ENCODE measurements around the gene DICER1. TPM values are rescaled to one million over a fixed set of nuclear protein-coding genes. Genes with fewer than 3 reads are reported as not detected.

DICER1 gene
- total RNA-seq, 1 donor from 2014 or later: 87.2 TPM

DNA sequence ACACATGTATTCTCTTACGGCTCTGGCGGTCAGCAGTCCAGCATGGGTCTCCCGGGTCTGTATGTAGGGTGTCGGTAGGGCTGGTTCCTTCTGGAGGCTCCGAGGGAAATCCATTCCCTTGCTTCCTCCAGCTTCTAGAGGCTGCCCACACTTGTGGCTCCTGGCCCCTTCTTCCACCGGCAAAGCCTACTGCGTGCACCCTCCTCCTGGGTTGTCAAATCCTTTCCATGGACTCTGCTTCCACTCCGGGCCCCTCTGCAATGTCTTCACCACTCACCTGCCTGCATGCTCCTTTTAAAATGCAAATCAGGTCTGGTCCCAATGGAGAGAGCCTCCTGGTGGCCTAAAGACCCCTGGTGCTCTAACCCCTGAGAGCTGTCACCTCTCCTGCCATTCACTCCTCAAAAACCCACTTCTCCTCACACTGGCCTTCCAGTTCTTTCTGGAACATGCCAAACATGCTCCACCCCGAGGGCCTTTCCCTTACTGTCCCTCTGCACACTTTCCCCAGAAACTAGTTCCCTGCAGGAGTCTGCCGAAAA is 108.5 kb downstream of the DICER1 start:
- H3K27me3 Mint-ChIP-seq (ENCODE audit: insufficient read depth): peaks cover 3% of the 10 kb centered on the region
- H3K4me3 Mint-ChIP-seq: no peak overlapping the region
- intact Hi-C loops (cut with micrococcal nuclease): no loop called here
- DNase-seq (ENCODE audit: low spot score): no peak
- H3K4me1 Mint-ChIP-seq (ENCODE audit: low read depth): no peaks in the 10 kb centered on the region
- H3K36me3 Mint-ChIP-seq (ENCODE audit: low read depth): no peaks in the 10 kb centered on the region
- H3K27ac Mint-ChIP-seq: no peak overlapping the region
- H3K9me3 Mint-ChIP-seq: no peaks in the 10 kb centered on the region

GRCh38 chr14:95047754-95048153 is 109.6 kb downstream of the DICER1 start:
- intact Hi-C loops (cut with micrococcal nuclease): no loop called here
- no peak overlapping the region for H3K27ac Mint-ChIP-seq
- DNase-seq (ENCODE audit: low spot score): no peak
- H3K27me3 Mint-ChIP-seq (ENCODE audit: insufficient read depth): peaks cover 3% of the 10 kb centered on the region
- no peaks in the 10 kb centered on the region for H3K36me3 Mint-ChIP-seq (ENCODE audit: low read depth)
- no peaks in the 10 kb centered on the region for H3K9me3 Mint-ChIP-seq
- no peak overlapping the region for H3K4me3 Mint-ChIP-seq
- H3K4me1 Mint-ChIP-seq (ENCODE audit: low read depth): no peaks in the 10 kb centered on the region

DNA sequence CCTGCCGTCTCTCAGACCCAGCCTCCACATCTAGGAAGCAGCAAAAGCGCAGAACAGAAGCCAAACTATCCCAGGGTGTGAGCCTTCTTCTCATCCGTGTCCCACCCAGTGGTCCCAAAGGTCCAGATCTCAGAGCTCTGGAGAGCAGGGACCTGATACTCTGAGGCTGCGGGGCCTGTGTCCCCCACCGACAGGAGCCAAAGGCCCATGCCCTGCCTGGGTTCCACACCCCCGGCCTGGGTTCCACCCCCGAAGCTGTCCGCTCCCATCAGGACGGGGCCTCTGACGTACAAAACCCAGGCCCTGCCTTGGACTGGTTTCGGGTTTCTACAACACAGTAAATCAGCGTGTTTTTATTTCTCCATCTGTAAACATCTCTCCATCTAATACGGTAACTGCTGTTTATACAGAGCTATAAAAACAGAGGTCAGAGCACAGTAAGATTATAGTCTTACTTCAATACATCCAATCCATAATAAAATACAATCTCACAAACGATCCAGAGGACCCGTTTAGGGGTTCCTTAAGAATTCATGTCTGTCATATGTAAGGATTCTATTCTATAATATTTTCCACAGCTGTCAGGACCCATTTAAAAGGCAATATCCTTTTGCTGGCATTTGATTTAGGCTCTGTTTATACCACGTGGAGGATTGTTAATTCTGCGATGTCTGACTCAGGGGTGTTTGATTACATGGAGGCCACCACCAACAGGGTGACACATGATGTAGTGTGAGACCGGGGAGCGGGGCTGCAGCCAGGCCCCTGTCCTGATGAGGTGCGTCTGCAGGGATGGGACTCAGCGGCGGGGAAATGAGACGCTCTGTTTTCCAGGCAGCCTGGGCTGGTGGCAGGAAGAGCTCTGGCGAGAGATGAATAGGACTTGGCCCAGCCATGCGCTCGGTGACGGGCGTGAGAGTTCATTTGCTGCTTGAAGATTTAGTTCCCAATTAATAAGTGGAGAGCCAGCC is 110.3 kb downstream of the DICER1 start:
- Mint-ChIP-seq H3K4me3 (no peak overlapping the region), H3K4me1 (ENCODE audit: low read depth) (no peaks in the 10 kb centered on the region), H3K27ac (no peak overlapping the region), H3K27me3 (ENCODE audit: insufficient read depth) (peaks cover 5% of the 10 kb centered on the region), H3K36me3 (ENCODE audit: low read depth) (no peaks in the 10 kb centered on the region), H3K9me3 (no peaks in the 10 kb centered on the region)
- DNase-seq (ENCODE audit: low spot score): no peak
- intact Hi-C loops (cut with micrococcal nuclease): no loop called here

- H3K4me3 Mint-ChIP-seq: no peak overlapping the region
- H3K36me3 Mint-ChIP-seq (ENCODE audit: low read depth): no peaks in the 10 kb centered on the region
- peaks cover 8% of the 10 kb centered on the region for H3K27me3 Mint-ChIP-seq (ENCODE audit: insufficient read depth)
- H3K4me1 Mint-ChIP-seq (ENCODE audit: low read depth): no peaks in the 10 kb centered on the region
- no peak for DNase-seq (ENCODE audit: low spot score)
- H3K27ac Mint-ChIP-seq: no peak overlapping the region
- intact Hi-C loops (cut with micrococcal nuclease): no loop called here
- H3K9me3 Mint-ChIP-seq: no peaks in the 10 kb centered on the region
Measured at GRCh38 chr14:95045836-95046430, 111.4 kb downstream of the DICER1 start.

GRCh38 chr14:95045106-95045701 is 112.1 kb downstream of the DICER1 start:
- intact Hi-C loops (cut with micrococcal nuclease): no loop called here
- no peaks in the 10 kb centered on the region for H3K9me3 Mint-ChIP-seq
- no peak for DNase-seq (ENCODE audit: low spot score)
- no peak overlapping the region for H3K4me3 Mint-ChIP-seq
- H3K27ac Mint-ChIP-seq: no peak overlapping the region
- no peaks in the 10 kb centered on the region for H3K36me3 Mint-ChIP-seq (ENCODE audit: low read depth)
- peaks cover 8% of the 10 kb centered on the region for H3K27me3 Mint-ChIP-seq (ENCODE audit: insufficient read depth)
- H3K4me1 Mint-ChIP-seq (ENCODE audit: low read depth): no peaks in the 10 kb centered on the region

DNA sequence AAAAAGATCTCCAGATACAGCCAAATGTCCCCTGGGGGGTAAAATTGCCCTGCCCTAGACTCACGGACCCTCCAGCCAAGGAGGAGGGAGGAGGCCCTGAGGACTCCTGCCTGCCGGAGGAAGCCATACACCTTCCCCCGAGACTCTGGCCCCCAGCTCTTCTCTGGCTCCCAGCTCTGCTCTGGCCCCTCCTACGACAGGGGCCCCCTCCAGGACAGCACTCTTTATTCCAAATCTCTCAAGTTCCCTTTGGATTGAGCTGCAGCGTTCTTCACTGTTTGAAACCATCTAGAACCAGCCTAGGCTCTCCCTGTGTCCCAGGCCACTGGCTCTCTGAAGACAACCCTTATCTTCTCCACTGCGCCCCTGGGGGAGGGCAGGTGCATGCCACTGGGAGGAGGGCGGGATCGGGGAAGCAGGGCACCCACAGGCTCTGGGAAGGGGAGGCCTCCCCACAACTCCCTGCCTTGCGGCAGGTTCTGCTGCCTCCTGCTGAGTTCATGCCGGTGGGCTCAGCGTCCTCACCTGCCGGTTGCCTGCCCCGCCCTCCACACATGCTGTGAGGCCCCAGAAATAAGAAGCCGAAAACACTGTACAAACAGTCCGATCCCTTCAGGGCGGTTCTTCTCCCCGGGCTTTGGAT is 112.7 kb downstream of the DICER1 start:
- Mint-ChIP-seq H3K4me3 (no peak overlapping the region), H3K27me3 (ENCODE audit: insufficient read depth) (peaks cover 8% of the 10 kb centered on the region), H3K36me3 (ENCODE audit: low read depth) (no peaks in the 10 kb centered on the region), H3K27ac (no peak overlapping the region), H3K9me3 (no peaks in the 10 kb centered on the region), H3K4me1 (ENCODE audit: low read depth) (no peaks in the 10 kb centered on the region)
- DNase-seq (ENCODE audit: low spot score): no peak
- intact Hi-C loops (cut with micrococcal nuclease): no loop called here

GRCh38 chr14:95043732-95044462 is 113.4 kb downstream of the DICER1 start:
- DNase-seq (ENCODE audit: low spot score): no peak
- no peak overlapping the region for H3K4me3 Mint-ChIP-seq
- no peaks in the 10 kb centered on the region for H3K4me1 Mint-ChIP-seq (ENCODE audit: low read depth)
- H3K9me3 Mint-ChIP-seq: no peaks in the 10 kb centered on the region
- peaks cover 8% of the 10 kb centered on the region for H3K27me3 Mint-ChIP-seq (ENCODE audit: insufficient read depth)
- intact Hi-C loops (cut with micrococcal nuclease): no loop called here
- H3K27ac Mint-ChIP-seq: no peak overlapping the region
- no peaks in the 10 kb centered on the region for H3K36me3 Mint-ChIP-seq (ENCODE audit: low read depth)

GRCh38 chr14:95043314-95043713 is 114.0 kb downstream of the DICER1 start:
- H3K27me3 Mint-ChIP-seq (ENCODE audit: insufficient read depth): peaks cover 8% of the 10 kb centered on the region
- H3K4me1 Mint-ChIP-seq (ENCODE audit: low read depth): no peaks in the 10 kb centered on the region
- intact Hi-C loops (cut with micrococcal nuclease): no loop called here
- no peak for DNase-seq (ENCODE audit: low spot score)
- no peaks in the 10 kb centered on the region for H3K36me3 Mint-ChIP-seq (ENCODE audit: low read depth)
- no peaks in the 10 kb centered on the region for H3K9me3 Mint-ChIP-seq
- no peak overlapping the region for H3K27ac Mint-ChIP-seq
- no peak overlapping the region for H3K4me3 Mint-ChIP-seq

- Mint-ChIP-seq H3K27me3 (ENCODE audit: insufficient read depth) (peaks cover 5% of the 10 kb centered on the region), H3K4me1 (ENCODE audit: low read depth) (no peaks in the 10 kb centered on the region), H3K9me3 (no peaks in the 10 kb centered on the region), H3K27ac (no peak overlapping the region), H3K4me3 (no peak overlapping the region), H3K36me3 (ENCODE audit: low read depth) (no peaks in the 10 kb centered on the region)
- DNase-seq (ENCODE audit: low spot score): no peak
- intact Hi-C loops (cut with micrococcal nuclease): no loop called here
Measured at GRCh38 chr14:95041477-95042020, 115.8 kb downstream of the DICER1 start.

GRCh38 chr14:95040708-95041476 is 116.4 kb downstream of the DICER1 start:
- H3K36me3 Mint-ChIP-seq (ENCODE audit: low read depth): no peaks in the 10 kb centered on the region
- intact Hi-C loops (cut with micrococcal nuclease): no loop called here
- H3K9me3 Mint-ChIP-seq: no peaks in the 10 kb centered on the region
- no peak overlapping the region for H3K4me3 Mint-ChIP-seq
- H3K27me3 Mint-ChIP-seq (ENCODE audit: insufficient read depth): peaks cover 5% of the 10 kb centered on the region
- no peak for DNase-seq (ENCODE audit: low spot score)
- H3K27ac Mint-ChIP-seq: no peak overlapping the region
- no peaks in the 10 kb centered on the region for H3K4me1 Mint-ChIP-seq (ENCODE audit: low read depth)

DNA sequence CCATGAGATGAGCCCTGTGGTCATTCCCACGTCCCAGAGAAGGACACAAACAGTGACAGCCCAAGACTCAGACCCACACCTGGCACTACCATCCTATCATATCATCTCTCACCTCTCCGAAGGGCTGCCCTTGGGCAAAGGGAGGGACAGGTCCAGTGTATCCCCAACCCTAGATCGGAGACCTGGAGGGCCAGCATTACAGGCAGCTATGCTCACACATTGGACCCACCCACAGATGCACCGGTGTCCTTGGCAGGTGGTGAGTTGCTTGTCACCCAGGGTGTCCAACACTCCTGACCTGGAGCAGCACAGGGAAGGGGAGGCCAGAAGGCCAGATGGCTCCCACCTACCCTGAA is 117.4 kb downstream of the DICER1 start:
- H3K36me3 Mint-ChIP-seq (ENCODE audit: low read depth): no peaks in the 10 kb centered on the region
- intact Hi-C loops (cut with micrococcal nuclease): no loop called here
- H3K27me3 Mint-ChIP-seq (ENCODE audit: insufficient read depth): peaks cover 8% of the 10 kb centered on the region

More for the DNA sequence above, 117.4 kb downstream of the DICER1 start:
- Mint-ChIP-seq H3K27ac (no peak overlapping the region), H3K9me3 (no peaks in the 10 kb centered on the region), H3K4me3 (no peak overlapping the region), H3K4me1 (ENCODE audit: low read depth) (no peaks in the 10 kb centered on the region)
- no peak for DNase-seq (ENCODE audit: low spot score)
